NCI-H69 (cell line): ENCODE data around the gene PLD1.
"Not testable (repeated sequence)": the region's sequence is repeated elsewhere in the genome, so short reads cannot be mapped to it uniquely, and the experiment has no call there.

Source experiments
- DNase-seq: peaks from one replicate; lab custom pipeline; 2025; lab: John Stamatoyannopoulos, UW

PLD1 gene

DNA sequence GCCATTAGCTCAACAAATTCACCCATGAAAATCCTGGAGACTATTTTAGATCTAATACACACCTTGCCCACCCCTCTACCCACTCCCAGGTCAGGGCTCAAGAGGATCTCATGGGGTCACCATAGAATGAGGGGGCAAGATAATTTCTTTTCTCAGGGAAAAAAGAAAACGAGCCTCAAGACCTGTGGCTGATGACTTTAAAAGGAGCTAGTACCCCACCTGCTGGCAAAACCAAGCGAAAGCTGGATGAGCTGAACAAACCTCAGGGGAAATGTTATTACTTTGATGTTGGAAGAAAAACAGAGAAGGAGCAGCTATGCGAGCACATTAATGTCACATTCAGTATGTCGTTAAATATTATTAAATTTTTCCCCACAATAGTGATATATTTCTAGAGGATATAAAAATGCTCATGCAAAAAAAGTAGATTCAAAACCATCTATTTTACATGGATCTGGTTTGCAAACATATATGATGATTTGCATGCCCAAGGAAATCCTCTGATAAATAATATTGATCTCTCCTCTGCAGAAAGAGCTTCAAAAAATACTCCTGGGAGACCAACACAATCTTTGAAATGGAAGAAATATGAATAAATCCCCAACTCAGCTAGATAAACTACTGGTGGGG, 37.7 kb downstream of the PLD1 start:
- DNase-seq, result peak; percentile 84

DNA sequence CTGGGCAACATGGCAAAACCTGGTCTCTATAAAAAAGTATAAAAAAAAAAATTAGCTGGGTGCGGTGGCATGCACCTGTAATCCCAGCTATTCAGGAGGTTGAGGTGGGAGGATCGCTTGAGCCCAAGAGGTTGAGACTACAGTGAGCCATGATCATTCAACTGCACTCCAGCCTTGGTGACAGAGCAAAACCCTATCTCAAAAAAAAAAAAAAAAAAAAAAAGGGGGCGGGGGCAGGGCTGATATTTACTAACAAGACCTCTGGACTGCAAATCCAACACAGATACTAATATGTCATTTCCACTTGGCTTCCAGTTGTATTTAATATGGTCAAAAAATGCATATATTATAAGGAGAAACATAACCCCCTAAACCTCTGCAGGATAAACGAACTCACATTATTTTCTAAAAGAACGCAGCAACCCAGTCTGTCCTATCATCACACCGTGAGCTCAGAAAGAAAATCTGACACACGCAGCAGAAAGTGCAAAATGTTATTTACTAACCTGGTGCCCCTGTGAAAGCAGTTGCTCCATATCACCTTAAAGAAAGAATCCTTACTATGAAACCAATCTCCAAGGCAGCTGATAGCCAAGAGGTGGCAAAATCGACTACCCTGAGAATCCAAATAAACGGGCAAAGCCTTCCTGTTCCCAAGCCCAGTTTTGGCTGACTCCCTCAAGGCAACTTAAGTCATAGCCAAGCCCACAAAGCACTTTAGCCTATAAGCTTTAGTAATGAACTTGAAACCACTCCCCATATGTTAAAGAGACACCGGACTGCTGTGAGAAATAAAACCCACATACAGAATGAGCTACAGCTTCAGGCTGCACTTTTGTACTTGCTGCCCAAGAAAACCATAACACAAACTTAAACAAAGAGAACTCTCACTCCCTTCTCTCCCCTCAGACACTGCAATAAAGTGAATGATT, 39.3 kb downstream of the PLD1 start:
- DNase-seq, result peak; percentile 88

DNA sequence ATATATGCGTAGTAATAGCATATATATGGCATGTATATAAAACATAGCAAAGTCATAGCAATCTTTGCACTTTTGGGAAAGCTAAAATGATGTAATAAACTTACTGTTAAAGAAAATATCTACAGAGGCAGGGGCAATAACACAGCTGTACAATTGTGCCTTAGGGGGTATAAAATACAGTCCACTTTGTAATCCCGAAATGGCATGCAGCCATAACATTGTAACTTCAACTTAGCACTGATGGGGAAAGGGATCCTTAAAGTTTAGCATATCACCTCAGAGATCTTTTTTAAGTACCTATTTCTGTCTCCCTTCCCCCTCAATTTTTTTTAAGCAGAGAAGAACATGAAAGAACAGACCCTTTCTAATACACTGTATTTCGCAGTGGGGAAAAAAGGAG, 40.8 kb downstream of the PLD1 start:
- DNase-seq, result peak; percentile 23

DNA sequence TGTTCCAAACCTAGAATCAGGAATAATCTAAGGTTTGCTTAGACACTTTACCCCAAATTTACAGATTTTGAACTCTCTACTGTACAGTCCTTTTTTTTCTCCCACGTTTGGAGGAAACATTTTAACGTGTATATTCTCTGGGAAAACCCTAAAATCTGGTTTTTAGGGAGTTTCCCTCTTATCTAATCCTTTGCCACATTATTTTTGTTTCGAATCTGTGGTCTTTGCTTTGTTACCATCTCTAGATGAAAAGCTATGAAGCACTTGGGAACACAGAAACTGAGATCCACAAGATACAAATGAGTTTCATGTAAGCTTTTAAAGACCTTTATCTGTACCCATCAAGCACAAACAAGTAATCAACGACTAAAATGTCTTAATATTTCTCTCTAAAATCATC, 41.3 kb downstream of the PLD1 start:
- DNase-seq, result no peak

DNA sequence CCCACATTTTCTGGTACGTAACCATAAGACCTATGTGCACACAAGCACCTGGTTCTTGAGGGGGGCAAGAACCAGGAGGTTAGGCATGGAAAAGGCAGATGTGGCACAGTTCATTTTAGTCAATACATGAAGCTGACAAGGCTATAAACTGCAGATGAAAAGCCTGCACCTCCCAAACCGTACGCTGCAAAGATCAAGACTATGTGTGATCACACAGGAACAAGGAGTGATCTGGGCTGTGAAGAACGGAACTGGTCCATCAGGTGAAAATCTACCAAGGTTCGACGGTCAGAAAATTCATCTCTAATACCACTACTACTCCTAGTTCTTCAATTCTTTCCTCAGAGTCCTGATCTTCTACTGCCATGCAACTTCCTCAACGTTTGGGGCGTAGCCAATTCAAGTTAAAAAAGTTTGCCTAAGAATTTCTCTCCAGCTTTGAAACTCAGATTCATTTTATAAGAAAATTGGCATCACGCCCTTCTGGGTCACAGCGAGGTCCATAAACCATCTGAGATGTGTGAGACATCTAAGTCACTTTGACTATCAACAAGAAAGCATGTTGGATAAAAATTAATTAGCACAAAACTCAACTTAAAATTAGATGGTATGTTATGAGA, 41.9 kb downstream of the PLD1 start:
- no peak for DNase-seq

DNA sequence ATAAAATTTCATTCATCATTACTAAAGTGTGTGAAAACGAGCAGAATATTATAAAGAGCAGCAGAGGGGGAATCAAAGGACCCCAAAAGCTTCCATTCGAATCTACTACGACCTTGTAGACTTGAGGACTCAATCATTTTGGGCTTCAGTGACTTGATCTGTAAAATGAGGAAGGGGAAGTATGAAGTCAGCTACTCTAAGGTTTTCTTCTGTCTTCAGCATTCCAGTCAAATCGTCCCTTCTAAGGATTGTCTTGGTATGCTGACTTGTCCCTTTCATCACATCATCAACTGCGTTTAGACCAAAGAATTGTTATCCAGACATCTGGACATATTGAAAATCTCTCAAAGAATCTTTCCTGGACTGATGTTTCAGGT, 44.8 kb downstream of the PLD1 start:
- DNase-seq, result no peak

DNA sequence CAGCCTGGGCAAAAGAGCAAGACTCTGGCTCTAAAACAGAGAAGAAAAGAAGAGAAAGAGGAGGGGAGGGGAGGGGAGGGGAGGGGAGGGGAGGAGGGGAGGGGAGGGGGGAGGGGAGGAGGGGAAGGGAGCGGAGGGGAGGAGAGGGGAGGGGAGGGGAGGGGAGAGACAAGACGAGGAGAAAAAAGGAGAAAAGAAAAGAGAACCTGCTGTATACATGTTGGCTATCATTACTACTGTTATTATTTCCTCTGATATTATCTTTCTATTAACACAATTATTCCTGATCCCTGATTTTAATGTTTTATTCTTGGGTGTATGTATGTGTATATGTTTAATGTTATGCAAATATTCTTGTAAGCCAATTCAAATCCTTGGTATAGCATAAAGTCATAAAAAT, 46.9 kb downstream of the PLD1 start:
- no peak for DNase-seq

DNA sequence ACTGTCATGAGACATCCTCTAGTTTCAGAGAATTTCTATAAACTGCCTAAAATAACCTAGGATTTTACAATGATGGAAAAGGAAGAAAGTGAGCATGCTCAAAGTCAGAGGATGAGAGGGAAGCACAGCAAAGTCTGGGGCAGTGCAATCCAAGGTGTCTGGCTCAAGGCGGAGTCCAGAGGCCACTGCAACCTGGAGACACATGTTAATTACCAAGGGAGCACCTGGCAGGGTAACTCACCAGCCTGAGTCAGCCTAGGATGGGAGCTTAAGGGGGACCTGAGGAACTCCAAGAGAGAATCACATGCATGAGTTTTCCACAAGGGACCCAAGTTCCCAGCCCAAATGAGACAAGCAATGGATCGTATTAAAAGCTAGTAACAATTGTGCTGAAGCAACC, 49.8 kb downstream of the PLD1 start:
- peak; percentile 55 for DNase-seq

DNA sequence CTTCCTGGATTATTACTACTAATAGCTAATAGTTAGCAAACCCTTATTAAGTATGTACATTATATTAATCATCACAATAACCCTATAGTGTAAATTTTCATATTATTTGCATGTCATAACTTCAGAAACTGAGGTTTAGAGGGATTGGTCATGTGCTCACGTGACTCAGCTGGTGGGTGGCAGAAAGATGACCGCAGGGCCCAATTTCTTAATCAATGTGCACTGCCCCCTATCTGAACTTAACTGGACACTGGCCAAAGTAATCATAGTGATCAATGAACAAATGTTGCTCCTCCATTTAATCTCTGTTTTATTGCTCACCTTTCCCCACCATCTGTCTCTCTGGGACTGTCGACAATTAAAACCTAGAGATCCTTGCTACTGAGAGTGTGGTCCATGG, 52.2 kb downstream of the PLD1 start:
- peak; percentile 81 for DNase-seq

DNA sequence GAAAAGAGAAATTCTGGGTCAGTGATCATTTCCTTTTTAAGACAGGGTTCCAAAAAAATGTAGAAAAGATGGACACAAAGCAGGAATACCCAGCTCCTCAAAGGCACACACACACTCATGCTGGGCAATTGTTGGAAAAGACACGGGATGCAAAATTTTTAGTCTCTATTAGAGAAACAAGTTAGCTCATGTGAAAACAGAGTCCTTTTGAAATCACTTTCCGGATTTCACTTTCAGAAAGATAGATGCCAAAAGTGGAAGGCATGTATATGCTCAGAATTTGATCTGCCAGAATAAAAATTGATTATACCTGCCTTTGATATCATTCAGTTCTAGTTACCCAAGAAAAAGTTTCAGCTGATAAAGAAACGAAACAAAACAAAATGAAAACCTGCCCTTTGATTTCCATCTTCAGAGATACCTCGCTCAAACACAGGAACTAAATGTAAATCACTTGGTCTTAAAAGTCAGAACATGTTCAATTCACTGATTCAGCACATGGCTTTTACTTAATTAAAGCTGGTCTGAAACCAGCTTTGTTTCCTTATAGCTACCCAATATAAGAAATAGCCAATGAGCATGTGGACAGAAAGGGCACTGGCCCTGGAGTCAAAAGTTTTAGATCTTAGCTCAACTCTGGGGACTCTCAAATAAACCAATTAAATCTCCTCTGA, 52.8 kb downstream of the PLD1 start:
- peak; percentile 26 for DNase-seq

DNA sequence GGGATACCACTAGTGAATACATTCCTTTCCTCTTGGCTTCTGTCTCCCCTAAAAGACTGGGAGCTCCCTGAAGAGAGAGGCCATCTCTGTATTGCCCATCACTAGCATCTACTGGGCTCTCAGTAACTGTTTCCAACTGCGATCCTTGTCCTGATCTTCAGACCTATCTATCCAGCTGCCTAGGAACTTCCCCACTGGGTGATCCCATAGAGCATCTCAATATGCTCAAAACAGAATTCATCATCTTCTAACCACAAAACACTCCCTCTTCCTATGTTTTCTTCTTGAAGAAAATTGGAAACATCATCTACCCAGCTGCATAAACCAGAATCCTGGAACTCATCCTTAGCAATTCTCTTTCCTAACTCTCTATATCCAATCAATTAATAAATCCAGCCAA, 54.6 kb downstream of the PLD1 start:
- no peak for DNase-seq

DNA sequence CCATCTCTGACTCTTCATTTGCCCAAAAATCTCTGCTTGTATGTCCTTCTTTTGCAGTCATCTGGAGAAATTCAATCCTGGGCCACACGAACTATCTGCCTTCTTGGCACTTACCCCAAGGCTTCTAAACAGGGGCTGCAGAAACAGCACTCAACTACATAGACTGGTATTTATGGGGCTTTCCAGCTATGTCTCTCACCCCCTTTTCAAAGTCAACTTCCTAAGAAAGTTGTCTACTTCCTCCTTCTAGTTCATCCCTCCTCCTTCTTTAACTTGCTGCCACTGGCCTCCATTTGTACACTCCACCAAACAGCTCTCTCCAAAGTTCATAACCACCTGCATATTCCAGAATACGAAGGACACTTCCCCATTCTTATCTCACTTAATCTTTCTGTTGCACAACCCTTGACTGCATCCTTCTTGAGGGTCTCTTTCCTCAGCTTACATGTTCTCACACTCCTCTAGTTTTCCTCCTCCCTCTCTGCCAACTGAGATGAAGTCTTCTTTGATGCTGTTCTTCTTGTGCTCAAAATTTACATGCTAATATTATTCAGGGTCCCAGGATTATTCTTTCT, 55.2 kb downstream of the PLD1 start:
- no peak for DNase-seq

DNA sequence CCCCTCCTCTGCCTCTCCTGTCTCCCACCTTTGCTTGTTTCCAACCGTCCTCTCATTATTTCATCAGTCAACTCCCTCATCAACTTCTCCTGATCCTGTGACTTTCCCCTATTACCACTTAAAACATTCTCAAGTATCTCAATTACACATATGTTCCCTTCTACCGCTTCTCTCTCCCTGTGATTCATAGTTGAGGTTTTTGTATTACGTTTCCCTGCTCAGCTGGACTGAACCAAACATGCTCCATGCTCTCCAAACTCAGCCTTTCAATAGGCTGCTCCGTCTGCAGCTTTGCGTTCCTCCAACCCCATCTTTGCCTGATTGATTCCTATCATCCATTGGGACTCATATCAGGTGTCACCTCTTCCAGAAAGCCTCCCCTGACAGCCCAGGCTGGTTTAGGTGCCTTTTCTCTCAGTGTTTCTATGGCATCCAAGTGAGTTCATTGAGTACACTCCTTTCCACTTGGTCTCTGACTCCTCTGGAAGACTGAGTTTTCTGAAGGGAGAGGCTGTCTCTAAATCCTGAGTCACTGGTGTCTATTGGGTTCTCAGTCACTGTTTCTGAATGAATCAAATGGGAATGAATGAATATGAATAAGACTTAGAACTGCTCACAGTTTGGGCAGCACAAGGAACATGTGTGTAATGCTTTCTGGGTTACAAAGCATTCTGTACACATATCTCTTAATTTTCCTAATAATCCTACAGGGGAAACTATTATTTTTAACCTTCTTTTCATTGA, 56.4 kb downstream of the PLD1 start:
- DNase-seq, result peak; percentile 49

DNA sequence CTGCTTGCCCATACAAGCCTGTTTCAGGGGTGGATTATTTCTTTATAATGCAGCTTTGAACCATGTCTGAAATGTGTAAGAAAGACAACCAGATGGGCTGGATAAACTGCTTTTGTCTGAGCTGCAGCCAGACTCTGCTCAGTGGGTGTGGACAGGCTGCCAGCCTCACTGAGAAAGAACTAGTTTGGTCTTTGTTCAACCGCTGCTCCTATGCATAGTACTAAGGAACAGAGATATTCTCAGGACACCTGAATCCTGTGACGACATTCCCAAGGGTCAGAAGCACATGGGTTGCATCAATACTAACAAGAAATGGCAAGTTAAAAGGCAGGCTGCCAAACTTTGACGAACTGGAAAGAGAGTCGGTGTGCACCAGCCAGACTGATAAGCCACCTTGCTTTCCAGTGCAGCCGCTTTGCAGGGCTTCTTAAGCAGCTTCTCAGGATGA, 57.2 kb downstream of the PLD1 start:
- DNase-seq, result peak; percentile 86

DNA sequence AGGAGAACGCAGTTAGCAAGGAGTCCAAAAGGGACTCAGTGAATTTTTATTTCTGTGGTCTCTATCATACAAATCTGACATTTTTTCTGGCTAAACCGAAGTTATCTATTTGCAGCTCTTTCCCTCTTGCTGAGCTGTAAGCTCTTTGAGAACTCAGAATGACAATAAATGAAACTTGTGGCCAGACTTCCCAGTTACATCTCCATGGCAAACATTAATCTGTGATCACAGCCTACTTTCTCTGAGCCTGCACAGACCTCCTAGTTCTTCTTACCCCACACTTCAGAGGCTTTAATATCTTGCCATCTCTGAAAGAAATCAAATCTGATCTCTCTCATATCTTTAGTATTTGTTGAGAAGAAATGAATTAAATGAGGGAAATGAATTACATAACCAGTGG, 58.0 kb downstream of the PLD1 start:
- no peak for DNase-seq

DNA sequence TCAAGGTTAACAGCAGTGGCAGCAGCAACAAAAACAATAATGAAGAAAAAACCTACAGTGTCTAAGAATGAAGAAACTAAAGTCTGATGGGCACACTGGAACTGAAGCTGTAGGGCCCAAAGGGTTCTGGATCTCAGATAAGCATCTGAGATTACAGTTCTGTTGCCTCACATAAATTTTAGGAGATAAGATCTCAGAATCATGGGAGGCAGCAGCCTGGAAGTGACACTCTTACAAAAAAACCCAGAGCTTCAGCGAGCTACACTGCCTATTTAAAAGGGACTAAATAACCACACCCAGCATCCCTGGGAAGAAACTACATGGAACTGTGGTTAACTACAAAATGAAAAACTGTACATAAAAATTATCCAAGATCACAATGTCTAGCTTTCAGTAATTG, 61.2 kb downstream of the PLD1 start:
- DNase-seq, result peak; percentile 15

DNA sequence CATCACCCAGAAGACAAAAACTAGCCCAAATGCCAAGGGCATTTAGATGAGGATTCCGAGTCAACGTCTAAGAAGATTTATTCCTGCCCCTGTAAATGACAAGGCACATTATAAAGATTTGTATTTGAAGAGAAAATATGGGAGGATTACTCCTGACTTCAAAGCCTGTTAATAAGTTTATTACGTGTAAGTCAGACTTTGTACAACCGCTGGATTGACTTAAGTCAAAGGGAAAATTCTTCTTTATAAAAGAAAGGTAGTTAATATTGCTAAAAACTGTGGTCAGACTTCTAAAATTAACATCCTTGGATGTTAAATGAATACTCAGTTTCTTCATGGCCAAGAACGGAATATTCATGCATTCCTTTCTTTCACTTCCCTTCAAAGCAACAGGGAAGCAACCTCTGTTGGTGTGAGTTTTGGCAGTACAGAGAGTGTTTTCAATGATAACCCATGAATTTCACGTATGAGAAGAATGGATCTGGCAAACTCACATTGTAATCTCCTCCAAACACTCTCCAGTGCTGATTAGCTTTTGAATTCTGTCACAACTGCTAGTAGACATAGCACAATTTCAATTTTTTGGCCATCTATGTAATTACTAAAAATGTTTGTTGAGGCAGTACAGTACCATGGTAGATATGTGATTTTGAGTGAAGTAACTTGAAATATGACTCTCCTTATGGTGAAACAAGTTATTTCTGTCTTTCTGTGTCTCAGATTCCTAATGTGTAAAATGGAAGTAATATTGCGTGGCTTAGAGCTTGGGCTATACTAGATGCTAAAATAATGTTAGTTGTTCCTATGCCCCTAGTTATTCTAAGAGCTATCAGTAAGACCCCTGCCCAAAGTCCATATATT, 62.0 kb downstream of the PLD1 start:
- no peak for DNase-seq

DNA sequence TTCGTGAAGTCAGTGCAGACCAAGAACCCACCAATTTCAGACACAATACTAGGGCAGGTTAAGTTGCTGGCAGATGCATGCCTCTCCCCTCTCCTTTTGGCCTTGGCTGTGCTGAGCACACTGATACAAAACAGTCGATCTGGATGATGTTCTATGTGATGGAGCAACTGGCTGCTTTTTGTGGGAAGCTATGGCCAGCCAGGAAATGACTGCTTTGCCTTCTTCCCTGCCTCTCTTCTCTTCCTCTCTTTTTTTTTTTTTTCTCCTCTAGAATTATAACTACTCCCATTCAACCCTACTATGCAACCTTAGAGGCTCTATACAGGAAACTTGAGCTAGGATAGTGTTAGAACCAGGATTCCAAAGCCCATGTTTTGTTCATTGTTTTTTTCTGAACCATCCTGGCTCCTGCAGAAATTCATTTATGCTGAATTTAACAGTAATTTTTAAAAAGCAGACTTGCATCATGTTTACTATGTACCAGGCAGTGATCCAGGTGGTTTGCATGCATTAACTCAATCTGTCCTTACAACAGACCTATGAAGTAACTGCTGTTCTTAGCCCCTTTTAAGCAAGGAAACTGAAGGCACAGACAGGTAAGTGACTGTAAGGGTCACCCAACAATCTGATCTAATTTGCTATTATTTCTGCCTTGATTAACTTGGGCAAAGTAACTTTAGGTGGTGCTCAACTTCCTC, 62.9 kb downstream of the PLD1 start:
- DNase-seq, result no peak

DNA sequence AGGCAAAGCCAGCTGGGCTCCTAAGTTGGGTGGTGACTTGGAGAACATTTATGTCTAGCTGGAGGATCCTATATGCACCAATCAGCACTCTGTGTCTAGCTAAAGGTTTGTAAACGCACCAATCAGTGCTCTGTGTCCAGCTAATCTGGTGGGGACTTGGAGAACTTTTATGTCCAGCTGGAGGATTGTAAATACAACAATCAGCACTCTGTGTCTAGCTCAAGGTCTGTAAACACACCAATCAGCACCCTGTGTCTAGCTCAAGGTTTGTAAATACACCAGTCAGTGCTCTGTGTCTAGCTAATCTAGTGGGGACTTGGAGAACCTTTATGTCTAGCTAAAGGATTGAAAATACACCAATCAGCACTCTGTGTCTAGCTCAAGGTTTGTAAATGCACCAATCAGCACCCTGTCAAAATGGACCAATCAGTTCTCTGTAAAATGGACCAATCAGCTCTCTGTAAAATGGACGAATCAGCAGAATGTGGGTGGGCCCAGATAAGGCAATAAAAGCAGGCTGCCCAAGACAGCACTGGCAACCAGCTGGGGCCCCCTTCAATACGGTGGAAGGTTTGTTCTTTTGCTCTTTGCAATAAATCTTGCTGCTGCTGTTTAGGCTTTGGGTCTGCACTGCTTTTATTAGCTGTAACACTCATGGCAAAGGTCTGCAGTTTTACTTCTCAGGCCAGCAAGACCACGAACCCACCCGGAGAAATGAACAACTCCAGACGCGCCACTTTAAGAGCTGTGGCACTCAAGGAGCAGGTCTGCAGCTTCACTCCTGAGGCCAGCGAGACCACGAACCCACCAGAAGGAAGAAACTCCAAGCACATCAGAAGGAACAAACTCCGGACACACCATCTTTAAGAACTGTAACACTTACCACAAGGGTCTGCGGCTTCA, 63.7 kb downstream of the PLD1 start:
- DNase-seq, result not testable (repeated sequence)
